Stomach (tissue), 9 donors: ENCODE measurements around the gene VEGFA. TPM values are rescaled to one million over a fixed set of nuclear protein-coding genes. Genes with fewer than 3 reads are reported as not detected.
A peak's percentile ranks its signal among the peaks of the same experiment; 100 is the strongest.

Experiments used
- DNase-seq, 2 donors: peaks; one replicate each; pipeline versions ENCODE4 v3.0.0 to v3.0.0-alpha.2; 2013 to 2019
- H3K27ac ChIP-seq, 5 donors: fragments of 200-600 bp in 4 of 5; sonication (generic) in 4 of 5; one replicate each; pipeline ENCODE4 v1.5.1; 2013 to 2019; ENCODE audit warnings: mild to moderate bottlenecking in 1 of 5, moderate library complexity in 1 of 5
- H3K27me3 ChIP-seq, 3 donors: fragments of 200-600 bp; sonication (generic); one replicate each; pipeline ENCODE4 v1.5.1; 2017 to 2019; ENCODE audit warnings: mixed run types in 1 of 3
- H3K36me3 ChIP-seq, 4 donors: fragments of 200-600 bp; sonication (generic); 1 replicate in 3 of 4; 2 replicates in 1 of 4; pipeline ENCODE4 v1.5.1; 2016 to 2019
- H3K4me1 ChIP-seq, 4 donors: fragments of 200-600 bp; sonication (generic); one replicate each; pipeline ENCODE4 v1.5.1; 2016 to 2019
- H3K4me3 ChIP-seq, 4 donors: fragments of 200-600 bp; sonication (generic) in 3 of 4; one replicate each; pipeline ENCODE4 v1.5.1; 2016 to 2019; ENCODE audit warnings: mild to moderate bottlenecking in 1 of 4
- H3K9me3 ChIP-seq, 4 donors: fragments of 200-600 bp; sonication (generic); one replicate each; pipeline ENCODE4 v1.5.1; 2016 to 2019
- EP300 ChIP-seq: sonication (generic); formaldehyde crosslinking; IDR thresholded peaks from one replicate; pipeline ENCODE4 v1.6.1; 2017; ENCODE audit warnings: antibody characterized with exemption
- POLR2A ChIP-seq, 4 donors: fragments of 450-650 bp; IDR thresholded peaks; one replicate each; pipeline ENCODE4 v1.6.1; 2016; ENCODE audit warnings: antibody characterized with exemption in 4 of 4, control low read depth in 2 of 4, mild to moderate bottlenecking in 1 of 4, moderate library complexity in 1 of 4
- POLR2AphosphoS5 ChIP-seq, 3 donors: sonication (generic); formaldehyde crosslinking; IDR thresholded peaks; one replicate each; pipeline ENCODE4 v1.6.1; 2016; ENCODE audit warnings: antibody characterized with exemption in 3 of 3
- WGBS, 5 donors: extraction: QIAGEN DNeasy Blood & Tissue Kit in 3 of 5; methylation state at CpG; one replicate each; pipeline versions ENCODE4 v1.1.5 to v1.1.7; 2013 to 2018; 5-methylcytosine and 5-hydroxymethylcytosine counted together
- intact Hi-C: fragments of 100-400 bp; cut with DNase I; formaldehyde crosslinking; loops from one replicate; pipeline ENCODE4 v1.15.1; 2023; ENCODE audit warnings: low total_unique reads
- polyA plus RNA-seq, 3 donors: library from polyadenylated mRNA; stranded (reverse); fragments of 200-250 nt; gene quantifications; one replicate each; pipeline ENCODE4 v1.2.3, GENCODE V29; 2013
- total RNA-seq, 5 donors: library from RNA; depleted of rRNA; stranded (reverse); fragments of >200 nt; gene quantifications; one replicate each; pipeline versions ENCODE4 v1.1.0 to v1.2.3, GENCODE V29; 2014 to 2016
- TF ChIP-seq, protein P1 (sequence below), 7 experiments: fragments of 450-650 bp in 4 of 7; fragments of 200-600 bp in 3 of 7; sonication (generic) in 3 of 7; IDR thresholded peaks; one replicate each; pipeline ENCODE4 v1.5.1; 2016 to 2019; ENCODE audit warnings: antibody characterized with exemption in 7 of 7, control low read depth in 2 of 7, mild to moderate bottlenecking in 1 of 7
- donor health status: healthy with polysubstance abuse.
- donor health status: Bipolar disorder and iron deficiency.
- donor health status: healthy.

VEGFA gene
- total and polyA plus RNA-seq, 8 donors, result 28.6 to 438 (median 235) TPM

DNA sequence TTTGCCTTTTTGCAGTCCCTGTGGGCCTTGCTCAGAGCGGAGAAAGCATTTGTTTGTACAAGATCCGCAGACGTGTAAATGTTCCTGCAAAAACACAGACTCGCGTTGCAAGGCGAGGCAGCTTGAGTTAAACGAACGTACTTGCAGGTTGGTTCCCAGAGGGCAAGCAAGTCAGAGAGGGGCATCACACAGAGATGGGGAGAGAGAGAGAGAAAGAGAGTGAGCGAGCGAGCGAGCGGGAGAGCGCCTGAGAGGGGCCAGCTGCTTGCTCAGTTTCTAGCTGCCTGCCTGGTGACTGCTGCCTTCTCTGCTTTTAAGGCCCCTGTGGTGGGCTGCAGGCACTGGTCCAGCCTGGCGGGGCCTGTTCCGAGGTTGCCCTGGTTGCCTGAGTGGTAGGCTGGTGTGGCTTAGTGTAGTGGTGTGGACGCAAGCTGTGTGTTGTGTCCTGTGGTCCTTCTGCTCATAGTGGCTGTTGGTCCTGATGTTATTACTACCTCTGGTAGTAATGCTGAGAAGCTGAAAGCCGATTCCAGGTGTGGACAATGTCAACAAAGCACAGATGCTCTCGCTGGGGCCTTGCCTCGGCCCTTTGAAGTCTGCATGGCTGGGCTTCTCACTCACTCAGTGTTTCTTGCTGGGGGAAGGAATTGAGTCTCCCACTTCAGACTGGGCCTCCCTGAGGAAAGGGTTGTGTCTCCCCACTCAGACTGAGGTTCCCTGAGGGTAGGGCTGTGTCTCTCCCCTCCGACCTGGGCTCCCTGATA lies 12.1 kb downstream of the VEGFA start:
- Histone ChIP-seq H3K27ac (peak overlapping the region in 1 of 5 donors; percentile 32), H3K4me1 (peaks cover 6 to 74% (median 38%) of the 10 kb centered on the region in 4 donors), H3K4me3 (no peak overlapping the region), H3K27me3 (no peaks in the 10 kb centered on the region), H3K9me3 (no peaks in the 10 kb centered on the region), H3K36me3 (peaks cover 82 to 97% (median 91%) of the 10 kb centered on the region in 4 donors)
- intact Hi-C loops, result no loop called here
- TF ChIP-seq EP300, result no peak
- TF ChIP-seq, protein P1, sequence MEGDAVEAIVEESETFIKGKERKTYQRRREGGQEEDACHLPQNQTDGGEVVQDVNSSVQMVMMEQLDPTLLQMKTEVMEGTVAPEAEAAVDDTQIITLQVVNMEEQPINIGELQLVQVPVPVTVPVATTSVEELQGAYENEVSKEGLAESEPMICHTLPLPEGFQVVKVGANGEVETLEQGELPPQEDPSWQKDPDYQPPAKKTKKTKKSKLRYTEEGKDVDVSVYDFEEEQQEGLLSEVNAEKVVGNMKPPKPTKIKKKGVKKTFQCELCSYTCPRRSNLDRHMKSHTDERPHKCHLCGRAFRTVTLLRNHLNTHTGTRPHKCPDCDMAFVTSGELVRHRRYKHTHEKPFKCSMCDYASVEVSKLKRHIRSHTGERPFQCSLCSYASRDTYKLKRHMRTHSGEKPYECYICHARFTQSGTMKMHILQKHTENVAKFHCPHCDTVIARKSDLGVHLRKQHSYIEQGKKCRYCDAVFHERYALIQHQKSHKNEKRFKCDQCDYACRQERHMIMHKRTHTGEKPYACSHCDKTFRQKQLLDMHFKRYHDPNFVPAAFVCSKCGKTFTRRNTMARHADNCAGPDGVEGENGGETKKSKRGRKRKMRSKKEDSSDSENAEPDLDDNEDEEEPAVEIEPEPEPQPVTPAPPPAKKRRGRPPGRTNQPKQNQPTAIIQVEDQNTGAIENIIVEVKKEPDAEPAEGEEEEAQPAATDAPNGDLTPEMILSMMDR (IDR thresholded peaks at IDR 0.05), result no peak
- TF ChIP-seq POLR2AphosphoS5 (IDR thresholded peaks at IDR 0.05), result no peak
- no peak for TF ChIP-seq POLR2A (IDR thresholded peaks at IDR 0.05)
- 61 to 71% (median 66%) methylated on average over 20 of the region's 20 CpGs for WGBS, 5 donors
- no peak for DNase-seq

DNA sequence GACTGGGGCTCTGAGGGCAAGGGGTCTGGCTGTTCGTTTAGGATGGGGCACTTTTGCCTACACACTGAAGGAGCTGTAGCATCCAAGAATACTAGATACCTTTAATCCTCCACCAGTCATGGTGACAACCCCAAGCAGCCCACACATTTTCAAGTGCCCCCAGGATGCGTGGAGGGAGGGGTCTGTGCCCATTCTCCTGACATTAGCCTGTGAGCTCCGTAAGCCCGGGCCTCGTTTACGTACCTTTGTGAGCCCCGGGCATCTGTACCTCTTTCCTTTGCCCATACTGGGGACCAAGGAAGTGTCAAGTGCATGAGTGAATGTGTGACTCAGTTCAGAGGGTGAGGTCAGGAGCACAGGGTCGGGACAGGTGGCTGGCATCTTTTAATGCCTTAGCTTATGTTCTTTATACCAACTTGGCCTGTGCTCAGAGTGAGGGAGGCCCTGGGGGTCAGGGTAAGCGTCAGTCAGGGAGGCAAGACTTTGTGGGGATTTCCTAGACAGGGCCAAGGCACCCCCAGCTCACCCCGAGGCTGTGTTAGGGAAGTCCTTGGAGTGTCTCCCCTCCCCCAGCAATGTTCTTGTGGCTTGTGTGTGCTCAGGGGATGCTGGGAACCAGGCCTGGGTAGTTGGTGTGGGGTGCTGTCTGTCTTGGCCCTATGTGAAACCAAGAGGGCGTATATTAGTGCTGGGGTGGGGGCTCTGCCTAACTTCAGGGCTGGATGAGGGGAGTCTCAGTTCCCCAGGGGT lies 12.9 kb downstream of the VEGFA start:
- Histone ChIP-seq H3K36me3 (peaks cover 76 to 88% (median 82%) of the 10 kb centered on the region in 4 donors), H3K27me3 (no peaks in the 10 kb centered on the region), H3K27ac (peak overlapping the region in 1 of 5 donors; percentile 32), H3K4me3 (no peak overlapping the region), H3K9me3 (no peaks in the 10 kb centered on the region), H3K4me1 (peaks cover 6 to 69% (median 32%) of the 10 kb centered on the region in 4 donors)
- intact Hi-C loops, result no loop called here
- WGBS, 5 donors, result 76 to 80% (median 76%) methylated on average over 11 of the region's 11 CpGs
- no peak for TF ChIP-seq POLR2AphosphoS5 (IDR thresholded peaks at IDR 0.05)
- TF ChIP-seq POLR2A (IDR thresholded peaks at IDR 0.05), result no peak
- no peak for DNase-seq

DNA sequence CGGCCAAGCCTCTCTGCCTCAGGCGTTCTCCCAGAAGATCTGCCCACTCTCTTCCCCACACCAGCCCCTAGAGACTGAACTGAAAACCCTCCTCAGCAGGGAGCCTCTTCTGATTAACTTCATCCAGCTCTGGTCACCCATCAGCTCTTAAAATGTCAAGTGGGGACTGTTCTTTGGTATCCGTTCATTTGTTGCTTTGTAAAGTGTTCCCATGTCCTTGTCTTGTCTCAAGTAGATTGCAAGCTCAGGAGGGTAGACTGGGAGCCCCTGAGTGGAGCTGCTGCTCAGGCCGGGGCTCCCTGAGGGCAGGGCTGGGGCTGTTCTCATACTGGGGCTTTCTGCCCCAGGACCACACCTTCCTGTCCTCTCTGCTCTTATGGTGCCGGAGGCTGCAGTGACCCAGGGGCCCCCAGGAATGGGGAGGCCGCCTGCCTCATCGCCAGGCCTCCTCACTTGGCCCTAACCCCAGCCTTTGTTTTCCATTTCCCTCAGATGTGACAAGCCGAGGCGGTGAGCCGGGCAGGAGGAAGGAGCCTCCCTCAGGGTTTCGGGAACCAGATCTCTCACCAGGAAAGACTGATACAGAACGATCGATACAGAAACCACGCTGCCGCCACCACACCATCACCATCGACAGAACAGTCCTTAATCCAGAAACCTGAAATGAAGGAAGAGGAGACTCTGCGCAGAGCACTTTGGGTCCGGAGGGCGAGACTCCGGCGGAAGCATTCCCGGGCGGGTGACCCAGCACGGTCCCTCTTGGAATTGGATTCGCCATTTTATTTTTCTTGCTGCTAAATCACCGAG lies 14.2 kb downstream of the VEGFA start:
- no peak for DNase-seq
- H3K4me1 ChIP-seq, result peaks cover 6 to 57% (median 20%) of the 10 kb centered on the region in 4 donors
- peak overlapping the region in 1 of 5 donors; percentile 8 for H3K27ac ChIP-seq
- no peaks in the 10 kb centered on the region for H3K27me3 ChIP-seq
- 79 to 83% (median 80%) methylated on average over 24 to 26 of the region's 26 CpGs for WGBS, 5 donors
- TF ChIP-seq POLR2AphosphoS5 (IDR thresholded peaks at IDR 0.05) (no peak), EP300 (no peak), POLR2A (IDR thresholded peaks at IDR 0.05) (no peak)
- TF ChIP-seq, protein P1 (IDR thresholded peaks at IDR 0.05), result no peak
- no peaks in the 10 kb centered on the region for H3K9me3 ChIP-seq
- H3K36me3 ChIP-seq, result peaks cover 63 to 75% (median 69%) of the 10 kb centered on the region in 4 donors
- intact Hi-C loops, result no loop called here
- no peak overlapping the region for H3K4me3 ChIP-seq

DNA sequence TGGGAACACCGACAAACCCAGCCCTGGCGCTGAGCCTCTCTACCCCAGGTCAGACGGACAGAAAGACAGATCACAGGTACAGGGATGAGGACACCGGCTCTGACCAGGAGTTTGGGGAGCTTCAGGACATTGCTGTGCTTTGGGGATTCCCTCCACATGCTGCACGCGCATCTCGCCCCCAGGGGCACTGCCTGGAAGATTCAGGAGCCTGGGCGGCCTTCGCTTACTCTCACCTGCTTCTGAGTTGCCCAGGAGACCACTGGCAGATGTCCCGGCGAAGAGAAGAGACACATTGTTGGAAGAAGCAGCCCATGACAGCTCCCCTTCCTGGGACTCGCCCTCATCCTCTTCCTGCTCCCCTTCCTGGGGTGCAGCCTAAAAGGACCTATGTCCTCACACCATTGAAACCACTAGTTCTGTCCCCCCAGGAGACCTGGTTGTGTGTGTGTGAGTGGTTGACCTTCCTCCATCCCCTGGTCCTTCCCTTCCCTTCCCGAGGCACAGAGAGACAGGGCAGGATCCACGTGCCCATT lies 15.3 kb downstream of the VEGFA start:
- 75 to 85% (median 77%) methylated on average over 11 to 14 of the region's 14 CpGs for WGBS, 5 donors
- no peaks in the 10 kb centered on the region for H3K27me3 ChIP-seq
- peaks cover 55 to 65% (median 59%) of the 10 kb centered on the region in 4 donors for H3K36me3 ChIP-seq
- H3K9me3 ChIP-seq, result no peaks in the 10 kb centered on the region
- intact Hi-C loops, result no loop called here
- no peak overlapping the region for H3K27ac ChIP-seq
- DNase-seq, result no peak
- no peak overlapping the region for H3K4me3 ChIP-seq
- TF ChIP-seq POLR2AphosphoS5 (IDR thresholded peaks at IDR 0.05) (no peak), POLR2A (IDR thresholded peaks at IDR 0.05) (no peak), EP300 (no peak)
- TF ChIP-seq, protein P1 (IDR thresholded peaks at IDR 0.05), result no peak
- H3K4me1 ChIP-seq, result peaks cover 0 to 50% (median 12%) of the 10 kb centered on the region in 4 donors
